SK-MEL-5 (cell line): ENCODE data around the gene LCN10. TPM values are rescaled to one million over a fixed set of nuclear protein-coding genes. Genes with fewer than 3 reads are reported as not detected.
"Not testable (repeated sequence)": the region's sequence is repeated elsewhere in the genome, so short reads cannot be mapped to it uniquely, and the experiment has no call there.

Experiments used
- DNase-seq: peaks from one replicate; pipeline ENCODE4 v3.0.0-alpha.2; 2016; ENCODE audit warnings: low read depth, low spot score
- in situ Hi-C: cut with HindIII; loops from 2 replicates; pipeline ENCODE4 v1.10.0; 2016; ENCODE audit warnings: low sequenced_read_pairs, high pct_unique_total_duplicates, low pct_unique_long_range_greater_than_20kb
- polyA plus RNA-seq, 2 experiments: library from polyadenylated mRNA; depleted of rRNA; stranded (reverse); fragments of >200 nt; gene quantifications; 2 replicates each; pipeline ENCODE4 v1.2.3, GENCODE V29; 2015
- total RNA-seq: library from RNA; depleted of rRNA; stranded (reverse); fragments of >200 nt; shearing (Covaris generic); gene quantifications from 2 replicates; pipeline ENCODE4 v1.2.3, GENCODE V29; 2014; rRNA removed

Gene LCN10
- total RNA-seq, result not detected in 2 replicates
- not detected in 2 replicates for polyA plus RNA-seq (2015; cell fraction: cytosol; rRNA removed)
- 0.39 TPM in 1 of 2 replicates, not detected in the other for polyA plus RNA-seq (2015; cell fraction: nucleus; rRNA removed)

GRCh38 chr9:136742591-136743391, at the start of gene LCN10:
TSS of gene LCN10 (minus strand) at chr9:136742940. CDS start at chr9:136742903, 37 bp downstream.
- in situ Hi-C loops, result no loop called here
- peak; percentile 26 for DNase-seq

DNA sequence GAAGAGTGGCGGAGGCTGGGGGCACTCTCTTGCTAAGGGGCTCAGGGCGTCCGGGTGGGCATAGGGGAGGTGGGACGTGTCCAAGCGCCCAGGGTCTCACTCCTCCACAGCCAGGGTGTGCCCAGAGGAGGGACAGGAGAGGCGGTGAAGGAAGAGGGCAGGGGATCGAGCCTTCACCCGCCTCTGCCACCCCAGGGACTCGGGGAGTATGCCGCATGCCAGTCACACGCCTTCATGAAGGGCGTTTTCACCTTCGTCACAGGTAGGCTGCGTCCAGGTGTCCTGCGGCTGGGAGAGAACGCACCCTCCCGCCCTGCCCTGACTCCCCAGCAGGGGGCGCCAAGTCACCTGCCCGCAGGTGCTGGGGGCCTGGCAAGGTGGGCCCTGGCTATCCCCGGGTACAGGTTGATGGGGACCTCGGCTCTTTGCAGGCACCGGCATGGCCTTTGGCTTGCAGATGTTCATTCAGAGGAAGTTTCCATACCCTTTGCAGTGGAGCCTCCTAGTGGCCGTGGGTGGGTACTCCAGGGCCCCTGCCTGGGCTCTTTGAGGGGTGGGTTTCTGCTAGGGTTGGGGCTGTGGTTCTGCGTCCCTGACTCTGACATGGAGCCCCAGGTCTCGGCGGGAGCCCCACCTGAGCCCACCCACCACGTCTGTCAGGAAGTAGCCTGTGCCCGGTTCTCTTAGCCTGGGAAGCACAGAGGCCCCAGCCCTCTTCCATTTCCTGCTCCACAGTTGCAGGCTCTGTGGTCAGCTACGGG, 49.0 kb upstream of the LCN10 start:
- DNase-seq, result peak; percentile 56
- in situ Hi-C loops, result no loop called here

- in situ Hi-C loops, result no loop called here
Measured at GRCh38 chr9:136790640-136791515, 48.1 kb upstream of the LCN10 start, which contains the start of gene TMEM141. TSS of gene TMEM141 (plus strand) at chr9:136791344. CDS start at chr9:136791371, 27 bp downstream.

DNA sequence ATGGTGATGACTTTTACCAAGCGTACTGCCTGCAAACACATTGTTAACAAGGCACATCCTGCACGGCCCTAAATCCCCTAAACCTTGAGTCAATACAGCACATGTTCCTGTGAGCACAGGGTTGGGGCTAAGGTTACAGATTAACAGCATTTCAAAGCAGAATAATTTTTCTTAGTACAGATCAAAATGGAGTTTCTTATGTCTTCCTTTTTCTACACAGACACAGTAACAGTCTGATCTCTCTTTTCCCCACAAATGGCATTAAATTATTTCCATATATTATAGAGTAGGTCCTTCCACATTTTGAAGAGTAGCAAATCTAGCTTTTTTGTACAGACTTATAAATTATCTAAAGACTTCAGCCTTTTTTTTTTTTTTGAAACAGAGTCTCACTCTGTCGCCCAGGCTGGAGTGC, 46.8 kb upstream of the LCN10 start:
- no peak for DNase-seq
- in situ Hi-C loops, result no loop called here

More at GRCh38 chr9:136790640-136791515, 48.1 kb upstream of the LCN10 start, which contains the start of gene TMEM141:
- DNase-seq, result peak; percentile 99

GRCh38 chr9:136788644-136789522, 46.1 kb upstream of the LCN10 start:
- DNase-seq, in situ Hi-C loops: not testable (repeated sequence)

GRCh38 chr9:136787690-136788400, 45.1 kb upstream of the LCN10 start:
- in situ Hi-C loops, result no loop called here
- peak; percentile 74 for DNase-seq

- in situ Hi-C loops, result not testable (repeated sequence)
Measured at GRCh38 chr9:136786983-136787382, 44.2 kb upstream of the LCN10 start.

GRCh38 chr9:136786451-136786850, 43.7 kb upstream of the LCN10 start:
- in situ Hi-C loops, result no loop called here
- DNase-seq, result no peak

More at GRCh38 chr9:136786983-136787382, 44.2 kb upstream of the LCN10 start:
- not testable (repeated sequence) for DNase-seq

- DNase-seq, in situ Hi-C loops: not testable (repeated sequence)
Measured at GRCh38 chr9:136785565-136786355, 43.0 kb upstream of the LCN10 start.

GRCh38 chr9:136784997-136785361, 42.2 kb upstream of the LCN10 start:
- in situ Hi-C loops, result no loop called here
- no peak for DNase-seq

GRCh38 chr9:136784249-136784996, 41.7 kb upstream of the LCN10 start:
- in situ Hi-C loops, result no loop called here

DNA sequence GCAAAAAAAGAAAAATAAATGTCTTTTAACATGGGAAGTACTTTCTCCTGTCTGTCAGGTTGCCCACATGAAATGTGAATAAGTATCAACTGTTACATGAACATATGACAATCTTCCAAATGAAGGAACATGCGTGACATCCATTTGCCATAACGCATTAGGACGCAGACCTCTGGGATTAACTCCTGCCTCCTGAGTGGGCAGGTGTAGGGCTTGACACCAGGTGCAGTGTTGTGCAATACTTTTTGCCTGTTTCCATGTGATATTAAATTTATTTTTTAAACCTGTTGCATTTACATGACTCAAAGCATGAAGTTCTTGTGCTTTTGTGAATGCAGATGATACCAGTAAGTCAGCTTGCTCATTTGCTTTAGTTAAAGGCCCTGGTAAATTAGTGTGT, 39.7 kb upstream of the LCN10 start:
- in situ Hi-C loops, result no loop called here
- DNase-seq, result no peak

More at GRCh38 chr9:136784249-136784996, 41.7 kb upstream of the LCN10 start:
- peak; percentile 71 for DNase-seq

DNA sequence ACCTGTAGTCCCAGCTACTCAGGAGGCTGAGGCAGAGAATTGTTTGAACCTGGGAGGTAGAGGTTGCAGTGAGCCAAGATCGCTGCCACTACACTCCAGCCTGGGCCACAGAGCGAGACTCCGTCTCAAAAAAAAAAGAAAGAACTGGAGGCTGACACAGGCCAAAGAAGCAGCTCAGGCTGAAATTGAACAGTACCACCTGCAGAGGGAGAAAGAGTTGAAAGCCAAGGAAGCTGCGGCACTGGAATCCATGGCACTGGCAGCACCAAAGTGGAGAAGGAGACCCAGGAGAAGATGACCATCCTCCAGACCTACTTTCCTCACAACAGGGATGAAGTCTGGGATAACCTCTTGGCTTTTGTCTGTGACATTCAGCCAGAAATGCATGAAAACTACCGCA, 37.1 kb upstream of the LCN10 start:
- no peak for DNase-seq
- in situ Hi-C loops, result no loop called here

DNA sequence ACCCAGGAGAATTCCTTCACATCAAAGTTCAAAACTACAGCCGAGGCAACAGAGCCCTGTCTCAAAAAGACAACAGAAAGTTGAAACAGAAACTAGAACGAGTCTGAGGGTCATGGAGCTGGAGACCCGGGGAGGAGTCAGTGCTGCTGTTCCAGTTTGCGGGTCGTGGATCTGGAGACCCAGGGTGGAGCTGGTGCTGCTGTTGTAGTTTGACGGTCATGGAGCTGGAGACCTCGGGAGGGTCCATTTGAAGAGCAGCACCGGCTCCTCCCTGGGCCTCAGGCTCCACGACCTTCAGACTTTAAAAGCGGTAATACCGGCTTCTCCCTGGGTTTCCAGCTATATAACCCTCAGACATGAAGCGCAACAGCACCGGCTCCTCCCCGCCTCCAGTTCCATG, 34.6 kb upstream of the LCN10 start:
- in situ Hi-C loops, result no loop called here

DNA sequence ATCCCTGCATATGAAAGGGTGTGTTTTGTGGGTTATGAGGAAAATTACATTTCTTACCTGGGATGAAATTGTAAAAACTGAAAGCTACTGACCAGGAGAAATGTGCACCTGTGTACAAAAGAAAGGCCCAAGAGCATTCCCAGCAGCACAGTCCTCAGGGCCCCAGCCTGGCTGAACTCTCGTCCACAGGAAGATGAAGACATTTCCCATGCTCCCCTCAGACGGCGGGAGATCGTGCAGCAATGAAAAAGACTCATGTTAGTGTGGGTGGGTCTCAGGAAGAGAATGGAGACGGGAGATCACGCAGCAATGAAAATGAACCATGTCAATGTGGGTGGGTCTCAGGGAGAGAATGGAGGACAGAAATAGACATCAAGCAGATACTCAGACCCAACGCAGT, 34.2 kb upstream of the LCN10 start:
- in situ Hi-C loops, result no loop called here
- DNase-seq, result no peak

More for the DNA sequence above, 34.6 kb upstream of the LCN10 start:
- no peak for DNase-seq
